NCI-H526 treated with DMSO at 0.1 percent for 48 hours (cell line): ENCODE data around the gene PSME3IP1.

ENCODE experiments used
- DNase-seq: peaks from one replicate; lab custom pipeline; 2025; lab: John Stamatoyannopoulos, UW

Gene PSME3IP1

GRCh38 chr16:57167538-57167937 is 18.3 kb downstream of the PSME3IP1 start:
- DNase-seq, result no peak

- no peak for DNase-seq
These were observed 18.9 kb downstream of the PSME3IP1 start for GRCh38 chr16:57166951-57167350.

- DNase-seq, result no peak
These were observed 19.4 kb downstream of the PSME3IP1 start for GRCh38 chr16:57166451-57166850.

DNA sequence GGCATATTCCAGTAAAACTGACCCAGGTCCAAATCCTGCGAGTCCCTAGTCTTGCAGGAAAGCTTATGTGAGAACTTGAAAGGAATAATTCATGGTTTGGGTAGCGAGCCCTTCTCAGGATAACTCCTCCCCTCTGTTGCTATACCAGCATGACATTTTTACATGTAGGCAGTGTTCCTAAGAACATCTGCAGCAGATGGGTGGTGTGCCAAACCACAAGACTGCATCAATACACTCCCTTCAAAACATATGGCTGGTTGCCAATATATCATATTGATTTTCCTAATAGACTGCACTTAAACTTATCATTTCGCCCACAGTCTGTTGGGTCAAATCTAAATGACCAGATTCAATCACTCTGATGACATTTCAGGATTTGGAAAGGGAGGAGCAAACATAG is 19.9 kb downstream of the PSME3IP1 start:
- DNase-seq, result no peak

- no peak for DNase-seq
These were observed 20.4 kb downstream of the PSME3IP1 start for GRCh38 chr16:57165483-57165882.

- no peak for DNase-seq
These were observed 22.0 kb downstream of the PSME3IP1 start for GRCh38 chr16:57163842-57164241.

DNA sequence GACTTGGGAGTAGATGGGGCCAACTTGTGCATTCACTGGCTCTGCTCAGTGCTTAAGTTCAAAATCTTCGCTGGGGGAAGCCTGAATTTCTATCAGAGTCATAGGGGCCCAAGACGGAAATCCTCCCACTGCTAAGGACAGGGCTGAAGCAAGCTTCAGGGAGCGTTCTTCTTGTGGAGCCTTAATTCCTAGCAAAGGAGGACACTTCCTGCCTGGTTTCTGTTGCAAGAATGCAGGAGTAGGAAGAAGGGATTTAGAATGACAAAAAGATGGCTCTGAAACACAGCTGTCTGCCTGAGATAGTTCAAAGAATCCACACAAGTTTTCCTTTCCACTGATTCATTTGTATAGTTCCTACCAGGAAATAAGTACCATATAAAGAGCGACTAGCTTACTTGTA is 26.4 kb downstream of the PSME3IP1 start:
- no peak for DNase-seq

GRCh38 chr16:57157533-57157932 is 28.3 kb downstream of the PSME3IP1 start:
- no peak for DNase-seq

- DNase-seq, result no peak
These were observed 29.5 kb downstream of the PSME3IP1 start for GRCh38 chr16:57156351-57156703.

GRCh38 chr16:57155702-57156350 is 30.0 kb downstream of the PSME3IP1 start:
- no peak for DNase-seq

DNA sequence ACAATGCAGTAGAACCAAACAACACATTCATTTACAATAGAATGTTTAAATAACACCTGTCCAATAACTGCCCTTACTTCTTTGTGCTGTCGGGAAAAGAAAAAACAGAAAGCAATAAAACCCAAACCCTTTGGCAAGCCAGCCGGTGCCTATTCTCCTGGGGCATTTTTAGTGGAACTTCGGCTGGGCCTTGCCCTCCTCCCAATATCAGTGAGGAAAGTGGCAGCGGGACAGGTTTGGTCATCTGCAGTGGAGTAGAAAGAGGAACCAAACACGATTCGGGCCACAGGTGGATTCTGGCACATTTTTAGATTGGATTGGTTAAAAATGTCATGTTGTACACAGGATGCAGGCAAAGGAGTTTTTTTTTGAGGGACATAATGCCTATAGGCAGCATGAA is 32.0 kb downstream of the PSME3IP1 start:
- no peak for DNase-seq

- DNase-seq, result no peak
These were observed 33.4 kb downstream of the PSME3IP1 start for GRCh38 chr16:57152096-57153093.

GRCh38 chr16:57151369-57151768 is 34.5 kb downstream of the PSME3IP1 start:
- DNase-seq, result no peak

DNA sequence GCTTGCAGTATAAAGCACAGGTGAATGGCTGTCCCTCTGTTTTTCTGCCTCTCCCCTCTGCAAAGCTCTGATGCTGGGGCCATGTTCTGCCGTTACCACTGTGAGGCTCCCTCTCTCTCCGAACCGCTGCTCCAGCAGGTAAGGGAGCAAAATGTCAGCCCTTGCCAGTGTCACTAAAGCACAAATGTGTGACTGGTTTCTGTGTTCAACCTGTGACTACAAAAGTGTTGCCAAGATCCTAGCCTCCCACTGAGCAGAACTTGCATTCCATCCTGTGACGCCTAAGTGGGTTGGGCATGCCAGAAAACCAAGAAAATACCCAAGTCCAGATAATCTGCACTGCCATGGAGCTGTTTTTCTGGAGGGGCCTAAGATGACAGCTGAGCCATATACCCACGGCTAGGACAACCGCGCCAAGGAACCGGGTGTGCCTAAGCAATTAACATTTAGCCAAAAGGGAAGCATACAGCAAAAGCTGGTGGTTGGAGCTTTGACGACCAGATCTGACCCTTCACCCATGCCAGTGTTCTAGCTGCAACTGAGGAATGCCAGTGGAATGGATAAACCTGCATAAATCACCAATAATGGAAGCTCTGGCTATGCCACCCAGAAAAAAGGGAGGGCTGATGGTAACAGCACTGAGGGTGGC is 35.0 kb downstream of the PSME3IP1 start:
- DNase-seq, result no peak

GRCh38 chr16:57149391-57149790 is 36.4 kb downstream of the PSME3IP1 start:
- no peak for DNase-seq

DNA sequence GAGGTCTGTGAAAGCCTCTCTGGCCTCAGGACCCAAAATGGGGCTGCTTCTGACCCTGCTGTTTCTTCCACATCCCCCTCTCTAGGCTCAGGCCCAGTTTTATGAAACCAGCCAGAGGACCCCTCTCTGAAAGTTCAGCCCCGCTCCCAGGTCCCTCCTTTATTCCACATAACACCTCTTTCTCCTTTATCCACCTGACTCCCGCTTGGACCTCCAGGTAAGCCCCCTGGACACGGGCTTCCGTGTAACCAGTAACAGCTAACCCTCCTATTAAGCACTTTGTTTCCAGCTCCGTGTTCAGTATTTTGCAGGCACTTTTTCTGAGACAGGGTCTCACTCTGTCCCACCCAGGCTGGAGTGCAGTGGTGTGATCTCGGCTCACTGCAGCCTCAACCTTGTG is 37.4 kb downstream of the PSME3IP1 start:
- DNase-seq, result no peak

DNA sequence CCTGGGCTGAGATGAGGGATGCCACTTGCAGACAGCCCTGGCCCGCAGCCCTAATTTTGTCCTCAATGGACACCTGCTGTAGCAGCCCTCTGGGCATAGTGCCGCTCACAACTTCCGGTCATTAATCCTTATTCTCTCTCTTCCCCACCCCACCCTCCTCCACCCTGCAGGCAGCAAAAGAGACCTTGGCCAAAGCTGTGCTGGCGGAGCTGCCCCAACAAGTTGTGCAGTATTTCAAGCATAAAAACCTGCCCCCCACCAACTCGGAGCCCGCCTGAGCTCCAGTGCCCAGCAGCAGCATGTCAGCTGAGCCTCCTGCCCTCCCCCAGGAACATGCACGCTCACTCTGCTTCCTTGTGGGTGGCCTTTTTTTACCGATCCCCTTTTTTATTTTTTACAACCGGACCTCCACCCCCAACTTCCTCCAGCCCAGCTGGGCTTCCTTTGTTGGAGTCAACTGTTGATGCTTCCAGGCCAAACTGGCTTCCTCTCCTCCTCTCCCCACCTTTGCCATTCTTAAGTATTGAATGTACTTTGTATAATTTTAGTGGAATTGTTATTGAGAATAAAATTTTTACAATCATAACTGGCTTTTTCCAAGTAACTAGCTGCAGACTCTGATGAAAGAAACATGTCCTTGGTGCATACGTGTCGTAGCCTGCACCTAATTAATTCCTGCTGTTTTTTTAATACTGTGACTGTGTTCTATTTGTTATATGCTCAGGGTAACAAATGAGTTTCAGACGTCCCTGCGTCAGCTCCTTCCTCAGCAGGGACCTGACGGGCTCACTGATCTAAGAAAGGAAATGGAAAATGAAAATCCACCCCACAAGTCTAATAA is 38.2 kb downstream of the PSME3IP1 start:
- DNase-seq, result no peak

DNA sequence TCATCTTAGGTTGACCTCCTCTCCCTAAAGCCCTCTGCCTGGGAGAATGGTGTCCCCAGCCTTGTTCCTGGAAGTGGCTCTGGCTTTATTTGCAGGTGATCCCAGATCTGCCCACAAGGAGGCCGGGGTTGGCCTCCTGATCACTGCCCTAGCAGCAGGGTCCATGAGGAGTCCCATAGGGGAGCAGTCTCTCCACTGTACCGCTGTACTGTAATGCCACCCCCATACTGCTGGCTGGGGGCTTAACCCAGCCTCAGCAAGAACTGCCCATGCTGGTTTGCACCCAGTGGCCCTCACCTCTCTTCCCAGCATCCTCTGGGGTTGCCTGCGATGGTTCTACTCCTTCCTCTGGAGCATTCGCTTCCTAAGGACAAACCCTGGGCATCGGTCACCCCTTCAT is 39.1 kb downstream of the PSME3IP1 start:
- DNase-seq, result no peak

GRCh38 chr16:57146040-57146647 is 39.7 kb downstream of the PSME3IP1 start:
- no peak for DNase-seq

DNA sequence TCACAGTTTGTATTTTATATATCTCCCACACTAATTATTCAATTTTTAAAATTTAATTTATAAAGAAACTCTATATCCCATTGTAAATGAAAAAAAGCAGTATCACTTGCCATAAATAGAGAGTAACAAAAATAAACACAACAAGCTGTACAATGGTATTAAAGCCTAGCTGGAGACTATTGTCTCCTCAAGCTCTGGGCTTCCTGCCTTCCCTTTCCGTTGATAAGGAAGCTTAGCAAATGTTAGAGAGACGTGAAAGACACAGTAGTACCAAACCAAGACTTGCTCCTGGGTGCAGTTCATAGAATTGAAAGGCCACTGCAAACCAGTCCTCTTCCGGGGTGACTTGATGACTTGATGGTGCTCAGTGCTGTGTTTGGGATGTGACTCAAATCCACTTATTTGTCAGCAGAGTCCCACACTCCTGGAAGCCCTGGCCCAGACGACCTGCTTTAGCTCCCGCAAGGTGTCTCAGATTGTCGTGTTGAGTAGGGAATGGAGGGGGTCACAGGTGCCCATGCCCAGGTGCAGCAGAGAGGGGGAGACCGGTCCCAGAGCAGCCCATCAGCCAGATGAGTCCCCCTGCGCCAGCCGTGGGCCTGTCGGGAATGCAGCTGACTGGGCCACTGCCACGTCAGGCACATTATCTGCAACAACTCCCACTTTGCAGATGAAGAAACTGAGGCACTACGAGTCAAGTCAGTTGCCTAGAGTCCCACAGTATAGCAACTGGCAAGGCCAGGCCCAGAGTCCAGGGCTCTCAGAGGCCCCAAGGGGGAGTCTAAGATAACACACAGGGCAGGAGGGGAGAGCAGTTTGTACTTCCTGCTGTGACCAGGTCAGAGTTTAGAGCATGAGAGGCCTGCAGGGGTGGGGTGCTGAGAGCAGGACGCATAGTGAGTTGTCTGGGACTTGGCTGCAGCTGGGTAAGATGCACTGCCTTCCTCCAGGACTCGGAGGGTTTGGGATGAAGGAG is 40.5 kb downstream of the PSME3IP1 start:
- DNase-seq, result no peak
